Measurements from ENCODE around the gene DMD. TPM values are rescaled to one million over a fixed set of nuclear protein-coding genes. Genes with fewer than 3 reads are reported as not detected.
A peak's percentile ranks its signal among the peaks of the same experiment; 100 is the strongest.

DMD gene
- total RNA-seq, 2 donors from 2014 or later = 0.43 to 2.0 TPM

GRCh38 chrX:31070057-31070468 lies 2141.3 kb downstream of the DMD start:
- no peak overlapping the region for H3K27ac Mint-ChIP-seq
- peaks cover 0 to 3% of the 10 kb centered on the region in 2 donors for H3K9me3 Mint-ChIP-seq
- peak; percentile 91 to 96 for ATAC-seq
- no peak for DNase-seq (ENCODE audit: low spot score in 2 of 2)
- H3K36me3 Mint-ChIP-seq = no peaks in the 10 kb centered on the region
